ENCODE results near the gene GSTA2.
"Not testable (repeated sequence)": the region's sequence is repeated elsewhere in the genome, so short reads cannot be mapped to it uniquely, and the experiment has no call there.

DNA sequence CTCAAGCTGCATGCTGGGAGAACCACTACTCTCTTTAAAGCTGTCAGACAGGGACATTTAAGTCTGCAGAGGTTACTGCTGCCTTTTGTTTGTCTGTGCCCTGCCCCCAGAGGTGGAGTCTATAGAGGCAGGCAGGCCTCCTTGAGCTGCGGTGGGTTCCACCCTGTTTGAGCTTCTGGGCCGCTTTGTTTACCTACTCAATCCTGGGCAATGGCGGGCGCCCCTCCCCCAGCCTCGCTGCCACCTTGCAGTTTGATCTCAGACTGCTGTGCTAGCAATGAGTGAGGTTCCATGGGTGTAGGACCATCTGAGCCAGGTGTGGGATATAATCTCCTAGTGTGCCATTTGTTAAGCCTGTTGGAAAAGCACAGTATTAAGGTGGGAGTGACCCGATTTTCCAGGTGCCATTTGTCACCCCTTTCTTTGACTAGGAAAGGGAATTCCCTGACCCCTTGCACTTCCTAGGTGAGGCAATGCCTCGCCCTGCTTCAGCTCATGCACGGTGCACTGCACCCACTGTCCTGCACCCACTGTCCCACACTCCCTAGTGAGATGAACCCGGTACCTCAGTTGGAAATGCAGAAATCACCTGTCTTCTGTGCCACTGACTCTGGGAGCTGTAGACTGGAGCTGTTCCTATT is 13.6 kb upstream of the GSTA2 start:
- not testable (repeated sequence) for TF ChIP-seq POLR2A, POLR2AphosphoS5, TAF1, SPI1 (IDR thresholded peaks at IDR 0.05; ENCODE audit: low read depth, low read length)

All from GM12891 (cell line).